Spinal cord (tissue), 10 donors: Measurements from ENCODE around the gene CSTF3. TPM values are rescaled to one million over a fixed set of nuclear protein-coding genes. Genes with fewer than 3 reads are reported as not detected.

ENCODE experiments used
- DNase-seq, 6 donors: peaks; one replicate each; pipeline versions ENCODE4 v3.0.0 to v3.0.0-alpha.2; 2013 to 2015; ENCODE audit warnings: low spot score in 6 of 6, low read depth in 4 of 6
- H3K27ac ChIP-seq: one replicate; pipeline ENCODE4 v1.5.1; 2013; ENCODE audit warnings: low read depth, low read length, control low read depth
- H3K27me3 ChIP-seq: one replicate; pipeline ENCODE4 v1.6.1; 2013; ENCODE audit warnings: low read length; ENCODE audit not compliant: control insufficient read depth, insufficient read depth
- H3K36me3 ChIP-seq: one replicate; pipeline ENCODE4 v1.6.1; 2013; ENCODE audit warnings: low read length; ENCODE audit not compliant: control insufficient read depth, insufficient read depth
- H3K4me1 ChIP-seq: one replicate; pipeline ENCODE4 v1.6.1; 2013; ENCODE audit warnings: low read length; ENCODE audit not compliant: control insufficient read depth, insufficient read depth
- H3K4me3 ChIP-seq: one replicate; pipeline ENCODE4 v1.5.1; 2013; ENCODE audit warnings: low read depth, low read length, control low read depth
- H3K9me3 ChIP-seq: one replicate; pipeline ENCODE4 v1.6.1; 2013; ENCODE audit warnings: low read length; ENCODE audit not compliant: control insufficient read depth, insufficient read depth
- WGBS: methylation state at CpG from one replicate; pipeline ENCODE4 v1.1.5; 2013; ENCODE audit warnings: missing lambda C conversion rate; ENCODE audit not compliant: insufficient coverage; 5-methylcytosine and 5-hydroxymethylcytosine counted together
- polyA plus RNA-seq, 2 donors: library from polyadenylated mRNA; unstranded; fragments of 120-200 nt; gene quantifications; one replicate each; pipeline ENCODE4 v1.2.1, GENCODE V29; 2013; ENCODE audit not compliant: insufficient read length in 2 of 2
- small RNA-seq: library from RNA; depleted of rRNA; stranded (forward); fragments of <200 nt; gene quantifications from one replicate; pipeline ENCODE3, GENCODE V24; 2014; ENCODE audit warnings: low replicate concordance
- total RNA-seq, 2 donors: library from RNA; depleted of rRNA in 1 of 2; stranded (reverse); fragments of 120-200 nt in 1 of 2; fragments of >200 nt in 1 of 2; gene quantifications; one replicate each; pipeline versions ENCODE4 v1.2.3 to v1.2.4, GENCODE V29; 2013 to 2014
- donor health status: healthy.

Gene CSTF3
- total and polyA plus RNA-seq, 4 donors: 24.3 to 75.3 (median 55.2) TPM

DNA sequence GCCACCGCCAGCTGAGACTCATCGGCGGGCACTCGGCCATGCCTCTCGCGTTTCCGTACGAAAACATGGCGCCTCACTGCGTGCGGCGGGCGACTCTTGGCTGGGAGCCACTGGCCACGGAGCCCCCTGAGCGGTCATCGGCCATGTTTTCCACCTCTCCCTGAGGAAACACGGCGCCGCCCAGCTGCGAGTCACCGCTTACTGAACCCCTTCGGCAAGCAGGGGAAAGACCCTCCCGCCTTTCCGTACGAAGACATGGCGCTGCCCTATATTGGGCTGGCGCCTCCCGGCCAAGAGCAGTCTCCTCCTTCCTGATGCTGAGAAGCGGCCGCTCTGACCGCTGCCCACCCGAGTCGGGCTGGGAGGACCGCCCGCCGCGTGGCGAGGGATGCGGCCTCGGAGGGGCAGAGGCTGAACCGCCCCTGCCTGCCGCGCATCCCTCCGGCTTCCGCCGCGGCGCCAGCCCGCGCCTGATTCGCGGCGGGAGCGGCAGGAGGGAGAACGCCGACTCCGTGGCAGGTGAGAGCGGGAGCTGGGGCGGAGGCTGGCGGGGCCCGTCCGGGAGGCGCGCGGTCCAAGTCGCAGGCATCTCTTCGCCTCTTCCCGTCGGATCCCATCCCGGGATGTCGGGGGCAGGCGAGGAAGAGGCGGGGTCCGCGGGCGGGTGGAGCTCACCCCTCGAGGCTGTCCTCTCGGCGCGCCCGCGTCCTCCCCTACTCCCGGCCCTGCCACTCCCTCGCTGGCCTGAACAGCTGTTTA is 121.8 kb downstream of the CSTF3 start, which contains the start of gene TCP11L1:
Gene TCP11L1 (plus strand): TSS at position 299 of the 759 bp plus-strand sequence. CDS start 4,202 bp downstream, outside the sequence.
- Histone ChIP-seq H3K4me1 (peaks cover 3% of the 10 kb centered on the region), H3K27me3 (no peaks in the 10 kb centered on the region), H3K9me3 (no peaks in the 10 kb centered on the region), H3K4me3 (peak within 1 kb of the TSS; percentile 92), H3K27ac (peak within 1 kb of the TSS; percentile 99), H3K36me3 (peaks cover 2% of the 10 kb centered on the region)
- DNase-seq: peak; percentile 87 to 98 (median 92)
- WGBS: under 1% methylated on average over 84 of the region's 84 CpGs

DNA sequence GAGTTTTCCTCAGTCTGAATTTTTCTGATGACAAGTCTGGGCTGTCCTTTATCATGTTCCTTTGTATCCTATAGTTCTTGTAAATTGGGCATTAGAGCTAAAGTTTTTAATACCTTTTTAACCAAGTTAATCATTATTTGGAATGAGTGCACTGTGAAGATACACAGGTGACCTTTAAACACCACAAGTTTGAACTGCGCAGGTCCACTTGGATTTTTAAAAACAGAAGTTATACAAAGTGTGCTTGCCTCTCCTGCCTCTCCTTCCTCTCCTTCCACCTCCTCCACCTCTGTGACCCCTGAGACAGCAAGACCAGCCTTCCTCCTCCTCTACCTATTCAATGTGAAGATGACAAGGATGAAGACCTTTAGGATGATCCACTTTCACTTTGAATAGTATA is 126.3 kb downstream of the CSTF3 start:
- no peak overlapping the region for H3K27ac ChIP-seq
- no peaks in the 10 kb centered on the region for H3K27me3 ChIP-seq
- H3K4me3 ChIP-seq: no peak overlapping the region
- H3K4me1 ChIP-seq: peaks cover 3% of the 10 kb centered on the region
- H3K36me3 ChIP-seq: no peaks in the 10 kb centered on the region
- no peaks in the 10 kb centered on the region for H3K9me3 ChIP-seq
- DNase-seq: no peak
- WGBS: no CpG with 5 or more reads among the region's 1 CpG

Small RNAs within 50 kb of the gene (small RNA-seq; reads per million reads assigned to genes)
- gene RF00019: not detected

Other genes with a start within 250 kb of the CSTF3 start
- gene DEPDC7, start 145.6 kb downstream of the CSTF3 start, total RNA-seq: 10 to 100 TPM in 1 of 2 donors, 1 to 10 TPM in 1; 5.3 to 12.7 TPM
- 1 to 10 TPM; 3.1 to 5.6 TPM for gene DEPDC7, start 145.6 kb downstream of the CSTF3 start, polyA plus RNA-seq
- gene TCP11L1, start 121.9 kb downstream of the CSTF3 start, total RNA-seq: 10 to 100 TPM; 16.7 to 33.4 TPM
- 10 to 100 TPM; 15.1 to 19.8 TPM for gene TCP11L1, start 121.9 kb downstream of the CSTF3 start, polyA plus RNA-seq
- 100 to 1,000 TPM; 131 to 169 TPM for gene HIPK3, start 95.9 kb upstream of the CSTF3 start, total RNA-seq
- gene HIPK3, start 95.9 kb upstream of the CSTF3 start, polyA plus RNA-seq: 10 to 100 TPM; 26.1 to 36.4 TPM
- gene KIAA1549L, start 214.6 kb upstream of the CSTF3 start, total RNA-seq: 10 to 100 TPM; 13.7 to 28.5 TPM
- gene KIAA1549L, start 214.6 kb upstream of the CSTF3 start, polyA plus RNA-seq: 10 to 100 TPM; 19.1 to 27.0 TPM